Left renal cortex interstitium (tissue), 4 donors: ENCODE data around the gene C10orf71. TPM values are rescaled to one million over a fixed set of nuclear protein-coding genes. Genes with fewer than 3 reads are reported as not detected.

Source experiments
- DNase-seq, 4 donors: peaks; one replicate each; pipeline ENCODE4 v3.0.0-alpha.2; 2013; ENCODE audit warnings: low read depth in 4 of 4, low spot score in 2 of 4, missing footprints in 1 of 4
- polyA plus RNA-seq, 4 donors: library from polyadenylated mRNA; unstranded; fragments of 120-200 nt; gene quantifications; one replicate each; pipeline ENCODE4 v1.2.1, GENCODE V29; 2013; ENCODE audit not compliant: insufficient read length in 4 of 4

C10orf71 gene, protein sequence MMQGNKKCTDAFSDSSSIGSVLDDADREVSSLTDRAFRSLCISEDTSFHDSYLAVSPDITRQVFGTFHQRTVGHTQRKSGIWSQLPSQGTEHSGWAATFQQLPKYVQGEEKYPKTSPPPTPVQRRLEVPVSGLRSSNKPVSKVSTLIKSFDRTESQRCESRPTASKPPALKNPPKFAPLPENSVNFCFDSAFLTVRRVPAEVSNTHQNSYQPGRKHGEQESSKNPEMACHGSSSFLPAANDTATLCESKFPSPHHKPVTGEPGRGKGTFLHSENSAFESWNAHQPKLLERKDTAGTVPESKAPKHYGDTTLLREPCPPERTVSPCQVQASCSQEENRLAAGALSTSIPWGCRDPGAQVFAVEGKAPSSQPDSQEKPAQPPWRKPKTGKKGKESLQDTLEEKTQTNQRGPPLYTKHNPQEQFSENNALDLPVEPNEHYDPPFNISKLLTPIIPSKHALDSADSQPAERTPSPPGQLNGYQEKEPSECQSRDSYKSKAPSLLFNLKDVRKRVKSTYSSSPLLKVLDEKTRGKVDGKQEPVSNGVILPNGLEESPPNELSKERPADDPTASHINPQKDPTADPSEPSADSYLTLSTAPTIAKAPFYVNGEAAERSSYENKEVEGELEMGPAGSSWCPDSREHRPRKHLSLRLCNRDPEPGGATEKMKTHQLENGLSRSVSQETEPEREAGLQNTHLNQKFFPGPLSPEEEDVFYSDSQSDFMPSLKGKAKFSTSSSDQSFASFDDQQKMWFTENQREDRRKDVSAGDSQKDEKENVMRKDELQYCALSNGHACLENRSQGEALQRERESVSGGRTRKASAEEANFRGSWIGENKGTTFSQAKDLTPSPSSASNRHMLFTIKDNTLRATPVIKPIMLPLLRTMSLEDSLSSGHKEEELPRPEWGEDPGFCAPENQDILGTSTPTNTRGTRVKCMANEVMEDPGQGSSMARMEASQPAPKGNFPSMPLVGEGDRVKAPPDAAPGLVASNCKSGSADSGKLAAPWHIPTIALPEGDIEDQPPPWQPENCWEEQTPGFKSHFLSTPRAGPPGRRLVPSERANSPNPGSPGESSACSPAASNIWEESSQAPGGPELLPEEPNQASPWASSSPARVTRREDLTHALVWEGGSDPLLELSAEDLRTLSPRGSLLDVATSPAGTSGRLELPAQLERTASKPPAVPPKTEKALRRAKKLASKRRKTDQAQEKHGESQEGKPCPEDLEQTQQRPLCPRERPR (N-terminal part only)
- under 1 TPM; 0.07 to 0.34 (median 0.14) TPM for polyA plus RNA-seq

DNA sequence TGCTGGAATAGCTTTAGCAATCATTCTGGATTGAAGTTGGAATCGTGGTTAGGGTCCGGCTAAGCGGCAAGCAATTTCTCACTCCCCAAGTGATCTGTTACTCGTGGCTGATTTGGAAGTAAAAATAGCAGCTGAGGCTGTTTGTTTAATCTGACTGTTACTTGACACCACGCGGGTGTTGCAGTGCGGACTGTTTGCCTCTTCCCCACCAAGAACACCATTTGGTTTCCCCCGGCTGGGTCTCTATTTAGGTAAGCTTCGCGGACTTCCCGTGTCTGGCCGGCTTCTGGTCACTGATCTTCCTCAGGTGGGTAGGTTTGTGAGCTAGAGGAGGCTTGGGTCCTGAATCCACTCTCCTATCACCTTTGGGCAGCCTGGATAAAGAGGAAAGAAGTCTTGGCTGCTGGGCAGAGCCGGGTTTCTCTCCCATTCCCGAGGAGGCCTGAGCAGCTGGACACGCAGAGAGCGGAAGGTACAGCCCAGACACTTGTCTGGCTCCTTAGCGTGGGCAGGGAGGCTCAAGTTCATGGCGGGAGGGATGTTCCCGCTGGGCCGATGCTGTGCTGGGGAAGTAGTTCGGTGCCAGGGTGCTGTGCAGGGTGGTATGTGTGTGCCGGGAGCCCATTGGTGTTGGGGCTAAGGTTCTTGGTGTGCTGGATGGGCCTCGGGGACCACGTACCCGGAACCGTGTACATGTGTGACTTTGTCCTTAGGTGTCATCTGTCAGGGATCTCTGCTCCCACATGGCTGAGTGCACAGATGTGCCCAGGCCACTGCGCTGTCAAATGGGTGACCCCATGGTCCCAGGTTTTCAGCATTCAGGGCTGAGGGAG is at the start of gene C10orf71:
TSS of gene C10orf71 (plus strand) at position 188 of the 833 bp plus-strand sequence. CDS start 23,376 bp downstream, outside the sequence.
- DNase-seq, result peak in 3 of 4 donors; percentile 28 to 38 (median 36)

DNA sequence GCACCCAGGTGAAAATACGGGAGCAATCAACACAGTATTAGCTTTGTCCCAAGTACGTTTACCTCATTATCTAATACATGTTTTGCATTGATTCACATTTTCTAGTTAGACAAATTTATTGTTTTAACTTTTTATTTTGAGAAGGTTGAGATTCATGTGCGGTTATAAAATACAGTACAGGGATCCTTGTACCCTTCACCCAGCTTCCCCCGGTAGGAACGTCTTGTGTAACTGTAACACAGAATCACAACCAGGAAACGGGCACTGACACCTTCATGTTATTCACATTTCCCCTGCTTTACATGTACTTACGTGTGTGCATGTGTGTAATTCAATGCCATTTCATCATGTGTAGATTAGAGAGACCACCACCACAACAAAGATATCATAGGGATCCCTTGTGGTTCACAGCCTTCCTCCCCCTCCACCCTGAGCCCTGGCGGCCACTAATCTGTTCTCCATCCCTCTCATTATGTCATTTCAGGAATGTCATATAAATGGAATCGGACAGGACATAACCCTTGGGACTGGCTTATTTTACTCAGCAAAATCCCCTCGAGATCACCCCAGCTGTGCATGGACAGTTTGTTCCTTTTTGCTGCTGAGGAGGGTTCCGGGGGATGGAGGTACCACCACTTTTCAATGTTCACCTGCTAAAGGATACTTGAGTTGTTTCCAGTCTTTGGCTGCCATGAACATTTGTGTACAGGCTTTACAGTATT is 46.5 kb upstream of the C10orf71 start:
- no peak for DNase-seq

GRCh38 chr10:49253340-49253906 is 45.5 kb upstream of the C10orf71 start:
- no peak for DNase-seq

DNA sequence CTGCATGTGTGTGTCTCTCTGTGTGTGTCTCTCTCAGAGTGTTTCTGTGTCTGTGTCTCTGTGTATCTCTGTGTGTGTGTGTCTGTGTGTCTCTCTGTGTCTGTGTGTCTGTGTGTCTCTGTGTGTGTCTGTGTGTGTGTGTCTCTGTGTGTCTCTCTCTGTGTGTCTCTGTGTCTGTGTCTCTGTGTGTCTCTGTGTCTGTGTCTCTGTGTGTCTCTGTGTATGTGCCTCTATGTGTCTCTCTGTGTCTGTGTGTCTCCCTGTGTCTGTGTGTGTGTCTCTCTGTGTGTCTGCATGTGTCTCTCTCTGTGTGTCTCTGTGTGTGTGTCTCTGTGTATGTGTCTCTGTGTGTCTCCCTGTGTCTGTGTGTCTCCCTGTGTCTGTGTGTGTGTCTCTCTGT is 44.8 kb upstream of the C10orf71 start:
- no peak for DNase-seq

DNA sequence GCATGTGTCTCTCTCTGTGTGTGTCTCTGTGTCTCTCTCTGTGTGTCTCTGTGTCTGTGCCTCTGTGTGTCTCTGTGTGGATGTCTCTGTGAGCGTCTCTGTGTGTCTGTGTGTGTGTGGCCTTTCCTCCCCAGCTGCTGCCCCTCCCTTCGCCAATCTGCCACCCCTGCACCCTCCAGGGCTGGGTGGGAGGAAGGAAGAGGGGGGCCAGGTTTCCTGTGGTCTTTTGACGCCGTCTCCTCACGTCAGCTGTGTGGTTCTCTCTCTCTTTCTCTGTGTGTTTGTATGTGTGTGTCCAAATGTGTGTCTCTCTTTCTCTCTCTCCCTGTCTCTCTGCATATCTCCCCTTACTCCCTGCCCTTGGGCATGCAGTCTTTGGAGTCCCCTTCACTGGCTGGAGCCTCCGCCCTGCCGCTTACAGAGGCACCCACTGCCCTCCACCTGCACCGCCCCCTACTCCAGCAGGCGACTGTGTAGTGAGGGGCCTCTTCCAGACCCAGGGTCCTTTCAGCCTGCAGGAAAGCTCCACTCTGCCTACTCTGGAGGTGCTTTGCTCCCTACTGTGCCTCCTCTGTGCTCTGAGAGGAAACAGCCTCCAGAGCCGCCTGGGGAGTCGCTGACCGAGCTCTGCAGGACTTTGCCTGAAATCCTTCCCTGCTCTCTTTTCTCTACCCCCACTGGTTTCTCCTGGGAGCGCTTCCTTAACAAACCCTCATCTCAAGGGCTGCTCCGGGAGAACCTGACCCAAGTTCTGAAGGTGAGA is 44.2 kb upstream of the C10orf71 start:
- DNase-seq, result no peak

DNA sequence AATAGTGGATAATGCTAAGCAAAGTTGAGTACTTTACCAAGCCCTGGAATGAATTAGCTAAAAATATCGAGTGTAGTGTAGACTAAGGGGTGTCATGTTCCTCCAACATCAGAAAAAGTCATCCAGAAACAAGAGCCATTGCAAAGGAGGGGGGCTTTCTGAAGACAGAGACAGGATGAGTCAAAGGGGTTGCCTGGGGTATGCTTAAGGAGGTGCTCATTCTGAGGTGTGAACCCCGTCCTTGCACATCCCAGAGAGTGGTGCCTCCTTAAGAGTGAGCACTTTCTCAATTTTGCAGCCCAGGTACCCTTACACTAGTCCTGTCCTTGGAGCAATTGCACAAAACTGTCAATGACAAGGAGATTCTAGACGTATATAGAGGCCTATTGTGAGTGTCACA is 43.1 kb upstream of the C10orf71 start:
- DNase-seq, result no peak

DNA sequence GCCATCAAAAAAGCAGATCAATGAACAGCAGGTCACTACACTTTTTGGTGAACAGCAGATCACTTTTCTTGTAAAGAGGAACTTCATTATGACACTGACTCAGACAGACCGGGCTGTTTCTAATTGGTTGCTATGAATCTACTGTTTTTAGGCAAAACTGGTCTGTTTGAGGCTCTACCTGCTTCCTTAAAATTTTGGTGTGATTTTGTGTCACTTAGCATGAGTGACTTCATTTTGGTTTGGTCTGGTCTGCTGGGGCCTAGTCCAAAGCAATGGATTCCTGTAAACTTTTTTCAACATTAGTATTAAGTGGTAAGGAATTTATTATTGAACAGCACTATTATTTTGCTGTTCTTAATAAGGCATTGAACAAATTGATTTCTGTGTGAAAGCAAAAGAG is 41.8 kb upstream of the C10orf71 start:
- no peak for DNase-seq

- no peak for DNase-seq
Measured at GRCh38 chr10:49257626-49258349, 41.2 kb upstream of the C10orf71 start.

GRCh38 chr10:49258350-49258683 is 40.7 kb upstream of the C10orf71 start:
- no peak for DNase-seq

DNA sequence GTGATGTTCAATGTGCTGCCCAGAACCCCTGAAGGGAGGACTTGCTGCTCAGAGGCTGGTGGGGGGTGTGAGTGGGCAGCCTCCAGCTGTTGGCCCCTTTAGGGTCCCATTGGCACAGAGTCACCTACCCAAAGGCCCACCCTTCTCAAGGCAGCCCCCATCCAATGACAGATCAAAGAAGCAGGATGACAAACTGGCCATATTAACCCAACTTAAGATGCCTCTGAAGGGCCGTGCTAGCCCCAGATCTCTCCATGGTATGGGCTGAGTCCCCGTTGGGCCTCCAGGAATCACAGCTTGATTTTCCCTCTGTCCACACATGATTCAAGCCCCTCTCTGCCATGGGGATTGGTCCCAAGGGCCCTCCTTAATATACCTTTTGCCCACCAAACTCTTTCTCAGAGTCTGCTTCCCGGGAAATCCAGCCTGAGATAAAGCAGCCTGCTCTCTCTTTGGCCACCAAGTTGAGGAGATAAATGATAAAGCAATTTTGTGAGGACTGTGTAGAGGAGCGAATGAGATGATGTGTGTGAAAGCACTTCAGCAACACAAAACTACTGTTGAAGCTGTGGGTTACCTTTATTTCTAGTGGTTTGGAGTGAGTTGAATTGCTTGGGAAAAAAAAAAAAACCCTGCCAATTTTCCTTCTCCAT is 38.2 kb upstream of the C10orf71 start:
- no peak for DNase-seq

- no peak for DNase-seq
Measured at GRCh38 chr10:49263591-49263990, 35.4 kb upstream of the C10orf71 start.

DNA sequence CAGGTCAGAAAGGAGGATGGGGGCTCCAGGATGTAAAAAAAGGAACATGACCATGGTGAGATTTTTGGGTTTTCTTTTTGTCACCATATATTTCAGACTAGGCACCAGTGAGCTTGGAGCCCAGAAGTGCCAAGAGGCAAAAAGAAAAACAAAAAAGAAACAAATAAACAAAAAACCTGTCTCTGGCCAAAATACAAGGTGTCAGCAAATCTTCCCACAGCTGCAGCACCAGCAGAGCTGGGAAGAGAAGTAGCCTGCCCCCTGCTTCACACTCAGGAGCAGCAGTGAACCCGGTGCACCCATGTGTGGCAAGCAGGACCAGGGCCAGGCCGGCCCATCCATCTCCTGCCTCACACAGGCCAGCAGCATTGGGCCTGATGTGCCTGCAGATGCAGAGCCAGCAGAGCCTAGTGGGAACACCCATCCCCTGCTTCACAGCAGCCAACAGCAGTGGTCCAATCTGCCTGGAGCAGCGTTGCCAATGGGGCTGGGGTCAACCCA is 34.7 kb upstream of the C10orf71 start:
- no peak for DNase-seq

- DNase-seq, result no peak
Measured at GRCh38 chr10:49265885-49266284, 33.1 kb upstream of the C10orf71 start.

DNA sequence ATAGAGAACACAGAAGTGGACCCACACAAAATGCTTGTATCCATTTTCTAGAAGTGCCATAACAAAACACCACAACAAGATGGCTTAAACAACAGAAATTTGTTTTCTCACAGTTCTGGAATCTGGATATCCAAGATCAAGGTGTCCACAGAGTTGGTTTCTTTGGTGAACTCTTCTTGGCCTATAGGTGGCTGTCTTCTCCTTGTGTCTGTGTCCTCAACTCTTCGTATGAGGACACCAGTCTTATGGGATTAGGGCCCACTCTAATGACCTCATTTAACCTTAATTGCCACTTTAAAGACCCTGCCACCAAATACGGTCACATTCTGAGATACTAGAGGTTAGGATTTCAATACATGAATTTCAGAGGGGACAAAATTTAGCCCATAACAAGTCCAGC is 30.8 kb upstream of the C10orf71 start:
- DNase-seq, result no peak

DNA sequence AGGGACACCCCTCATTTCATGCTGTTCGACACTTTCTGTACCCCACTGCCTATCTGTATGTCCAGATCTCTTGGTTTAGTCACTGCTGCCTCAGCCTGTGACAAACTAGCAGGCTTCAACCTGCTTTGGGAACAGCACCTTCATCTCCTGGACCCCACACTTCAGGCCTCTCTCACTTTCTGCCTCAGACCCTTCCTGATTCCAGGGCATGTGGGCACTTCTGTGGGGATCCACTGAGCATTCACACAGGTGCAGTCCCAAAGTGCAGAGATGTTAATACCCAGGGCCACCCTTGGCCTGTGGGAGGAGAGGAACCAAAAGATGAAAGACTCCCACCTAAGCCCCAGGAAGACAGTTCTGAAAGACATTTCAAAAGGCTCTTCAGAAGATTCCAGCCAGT is 29.4 kb upstream of the C10orf71 start:
- no peak for DNase-seq

- no peak for DNase-seq
Measured at GRCh38 chr10:49270565-49270964, 28.4 kb upstream of the C10orf71 start.

GRCh38 chr10:49271346-49271745 is 27.6 kb upstream of the C10orf71 start:
- no peak for DNase-seq
